Psoas muscle (tissue), 8 donors: ENCODE results near the gene LRRC40. TPM values are rescaled to one million over a fixed set of nuclear protein-coding genes. Genes with fewer than 3 reads are reported as not detected.
"Not testable (repeated sequence)": the region's sequence is repeated elsewhere in the genome, so short reads cannot be mapped to it uniquely, and the experiment has no call there.

Experiments
- ATAC-seq, 4 donors: fragments of 200-7000 bp; cut with Tn5 transposase; one replicate each; pipeline ENCODE4 v1.9.1; 2020; ENCODE audit warnings: moderate library complexity in 3 of 4, mild to moderate bottlenecking in 2 of 4
- DNase-seq, 2 donors: peaks; one replicate each; pipeline ENCODE4 v3.0.0-alpha.2; 2020
- H3K27ac ChIP-seq: fragments of 200-600 bp; one replicate; pipeline ENCODE4 v1.8.0; 2022
- H3K27me3 ChIP-seq, 3 donors: fragments of 200-600 bp in 1 of 3; one replicate each; pipeline versions ENCODE4 v1.6.1 to v1.8.0; 2013 to 2022; ENCODE audit warnings: low read length in 2 of 3, mild to moderate bottlenecking in 2 of 3, moderate library complexity in 1 of 3; ENCODE audit not compliant: insufficient read depth in 3 of 3
- H3K36me3 ChIP-seq, 2 donors: fragments of 200-600 bp in 1 of 2; one replicate each; pipeline versions ENCODE4 v1.6.1 to v1.8.0; 2013 to 2022; ENCODE audit warnings: low read depth in 1 of 2, mild to moderate bottlenecking in 1 of 2, moderate library complexity in 1 of 2; ENCODE audit not compliant: insufficient read depth in 1 of 2
- H3K4me1 ChIP-seq: fragments of 200-600 bp; one replicate; pipeline ENCODE4 v1.8.0; 2022
- H3K4me3 ChIP-seq: fragments of 200-600 bp; one replicate; pipeline ENCODE4 v1.8.0; 2022; ENCODE audit warnings: mild to moderate bottlenecking
- H3K9me3 ChIP-seq: fragments of 200-600 bp; one replicate; pipeline ENCODE4 v1.8.0; 2022
- CTCF ChIP-seq: fragments of 200-600 bp; IDR thresholded peaks from one replicate; pipeline ENCODE4 v1.8.0; 2022; ENCODE audit warnings: antibody characterized with exemption
- WGBS, 3 donors: extraction: QIAGEN DNeasy Blood & Tissue Kit; methylation state at CpG; one replicate each; pipeline versions ENCODE4 v1.1.6 to v1.1.7; 2013; 5-methylcytosine and 5-hydroxymethylcytosine counted together
- intact Hi-C, 2 donors: fragments of 100-400 bp; cut with DNase I; formaldehyde crosslinking; loops; one replicate each; pipeline versions ENCODE4 v1.11.0 to v1.14.2; 2022
- polyA plus RNA-seq, 3 donors: library from polyadenylated mRNA; stranded (reverse); fragments of 200-250 nt; gene quantifications; one replicate each; pipeline ENCODE4 v1.2.3, GENCODE V29; 2013
- total RNA-seq, 4 donors: library from RNA; stranded (reverse); fragmentation: NEBNext Ultra II Directional in 2 of 4; extraction: Animal tissue kit (Norgen Biotek cat#: 25700) in 2 of 4; gene quantifications; one replicate each; pipeline versions ENCODE4 v1.2.1 to v1.2.4, GENCODE V29; 2021 to 2023
- donor health status: healthy with polysubstance abuse.
- donor health status: DM: no; HTN: no; CAD: no; lungs with moderate emphysema.
- donor health status: Bipolar disorder and iron deficiency.
- donor health status: healthy.
- donor health status: DM: yes; HTN: yes; CAD: no.
- donor health status: DM: no; HTN: no; CAD: no.
- donor health status: DM: no; HTN: no; CAD: no.
- donor health status: DM: yes; HTN: yes; CAD: no.

Gene LRRC40
- total and polyA plus RNA-seq, 7 donors = 5.5 to 9.1 (median 7.2) TPM

- Histone ChIP-seq H3K9me3 (no peaks in the 10 kb centered on the region), H3K27ac (no peak overlapping the region), H3K4me1 (no peaks in the 10 kb centered on the region), H3K27me3 (no peaks in the 10 kb centered on the region), H3K36me3 (peaks cover 0 to 5% of the 10 kb centered on the region in 2 donors), H3K4me3 (no peak overlapping the region)
- TF ChIP-seq CTCF = no peak
- intact Hi-C loops = no loop called here
- DNase-seq (no peak), ATAC-seq (no peak)
- WGBS, 3 donors = 92 to 96% (median 92%) methylated on average over 3 of the region's 3 CpGs
Measured at GRCh38 chr1:70196333-70196732, 9.0 kb downstream of the LRRC40 start.

- WGBS, 3 donors = 95 to 98% (median 96%) methylated on average over 4 of the region's 4 CpGs
- Histone ChIP-seq H3K27ac (no peak overlapping the region), H3K9me3 (no peaks in the 10 kb centered on the region), H3K27me3 (no peaks in the 10 kb centered on the region), H3K36me3 (no peaks in the 10 kb centered on the region), H3K4me3 (no peak overlapping the region), H3K4me1 (no peaks in the 10 kb centered on the region)
- TF ChIP-seq CTCF = no peak
- intact Hi-C loops = no loop called here
- ATAC-seq (no peak), DNase-seq (no peak)
Measured at GRCh38 chr1:70195342-70195741, 10.0 kb downstream of the LRRC40 start.

- intact Hi-C loops = no loop called here
- TF ChIP-seq CTCF = no peak
Measured at GRCh38 chr1:70194601-70195000, 10.8 kb downstream of the LRRC40 start.

GRCh38 chr1:70192446-70192845 is 12.9 kb downstream of the LRRC40 start:
- H3K9me3 ChIP-seq, H3K4me3 ChIP-seq, H3K27me3 ChIP-seq, ATAC-seq, H3K36me3 ChIP-seq, intact Hi-C loops, DNase-seq, H3K27ac ChIP-seq, H3K4me1 ChIP-seq: not testable (repeated sequence)

More at GRCh38 chr1:70194601-70195000, 10.8 kb downstream of the LRRC40 start:
- H3K27ac ChIP-seq = no peak overlapping the region
- no peak overlapping the region for H3K4me3 ChIP-seq
- no peaks in the 10 kb centered on the region for H3K4me1 ChIP-seq
- no peaks in the 10 kb centered on the region for H3K9me3 ChIP-seq
- ATAC-seq = no peak
- H3K27me3 ChIP-seq = no peaks in the 10 kb centered on the region
- no peak for DNase-seq
- H3K36me3 ChIP-seq = no peaks in the 10 kb centered on the region

DNA sequence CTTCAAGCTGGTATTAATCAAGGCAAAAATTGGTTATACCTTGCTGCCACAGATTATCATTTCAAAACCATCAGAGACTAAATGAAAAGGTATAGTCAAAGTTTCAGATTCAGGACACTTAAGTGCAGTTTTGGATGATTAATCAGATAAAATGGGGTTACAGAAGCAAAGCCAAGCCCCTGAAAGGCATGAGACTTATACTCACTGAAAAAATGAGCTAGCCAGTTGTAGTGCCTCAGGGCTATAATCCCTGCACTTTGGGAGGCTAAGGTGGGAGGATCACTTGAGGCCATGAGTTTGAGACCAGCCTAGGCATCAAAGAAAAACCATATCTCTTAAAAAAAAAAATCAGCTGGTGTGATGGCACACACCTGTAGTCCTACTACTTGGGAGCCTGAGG is 15.2 kb downstream of the LRRC40 start:
- TF ChIP-seq CTCF = no peak
- H3K4me3 ChIP-seq = no peak overlapping the region
- DNase-seq (no peak), ATAC-seq (no peak)
- H3K27me3 ChIP-seq = no peaks in the 10 kb centered on the region
- intact Hi-C loops = no loop called here
- no peak overlapping the region for H3K27ac ChIP-seq
- peaks cover 0 to 21% of the 10 kb centered on the region in 2 donors for H3K36me3 ChIP-seq
- H3K9me3 ChIP-seq = no peaks in the 10 kb centered on the region
- no peaks in the 10 kb centered on the region for H3K4me1 ChIP-seq
